Panc1 (cell line): ENCODE data around the gene PM20D1. TPM values are rescaled to one million over a fixed set of nuclear protein-coding genes. Genes with fewer than 3 reads are reported as not detected.

ENCODE experiments used
- ATAC-seq: fragments of 200-7000 bp; cut with Tn5 transposase; 2 replicates; pipeline ENCODE4 v1.9.1; 2020; ENCODE audit warnings: mild to moderate bottlenecking, moderate library complexity
- BruUV-seq: library from RNA; stranded (reverse); fragments of 400-500 nt; replicated peaks from 2 replicates; lab custom pipeline; 2021; lab: Mats Ljungman, UMichigan
- CTCF ChIA-PET: fragments of 300-600 bp; sonication (Branson Sonifier 250); formaldehyde crosslinking; loops from one replicate; lab custom pipeline; 2022; ENCODE audit warnings: antibody characterized with exemption; lab: Charles Lee
- POLR2A ChIA-PET: fragments of 300-600 bp; sonication (Branson Sonifier 250); formaldehyde crosslinking; loops from one replicate; lab custom pipeline; 2022; ENCODE audit warnings: antibody characterized with exemption; lab: Charles Lee
- DNase-seq: peaks from one replicate; pipeline ENCODE4 v3.0.0-alpha.2; 2010; ENCODE audit warnings: low read depth, low spot score
- H3K27ac ChIP-seq: 2 replicates; pipeline ENCODE4 v1.5.1; 2011; ENCODE audit warnings: mild to moderate bottlenecking, low read length, inconsistent platforms
- H3K27me3 ChIP-seq: fragments of 200-500 bp; sonication (Bioruptor generic); 2 replicates; pipeline ENCODE4 v1.6.0; 2014; ENCODE audit warnings: low read length, inconsistent platforms; ENCODE audit not compliant: control insufficient read depth, insufficient read depth
- H3K36me3 ChIP-seq: fragments of 200-500 bp; sonication (Bioruptor generic); 2 replicates; pipeline ENCODE4 v1.5.1; 2014; ENCODE audit warnings: inconsistent platforms, mild to moderate bottlenecking, low read length, moderate library complexity; ENCODE audit not compliant: control insufficient read depth, insufficient read depth
- H3K4me1 ChIP-seq: 2 replicates; pipeline ENCODE4 v1.5.1; 2011; ENCODE audit warnings: inconsistent platforms, mild to moderate bottlenecking, low read length, moderate library complexity; ENCODE audit not compliant: control insufficient read depth, insufficient read depth
- H3K4me3 ChIP-seq, 2 experiments: 2 replicates each; pipeline ENCODE4 v1.5.1; 2011 to 2012; ENCODE audit warnings: low read depth in 2 of 2, low read length in 2 of 2, mild to moderate bottlenecking in 2 of 2, inconsistent platforms in 1 of 2, moderate library complexity in 1 of 2
- H3K9me3 ChIP-seq: fragments of 200-500 bp; sonication (Bioruptor generic); 2 replicates; pipeline ENCODE4 v1.5.1; 2014; ENCODE audit warnings: low read depth, mild to moderate bottlenecking, inconsistent platforms, low read length, moderate library complexity; ENCODE audit not compliant: control insufficient read depth, insufficient read depth
- POLR2AphosphoS5 ChIP-seq: IDR thresholded peaks from 2 replicates; pipeline ENCODE4 v1.6.1; 2012; ENCODE audit warnings: mild to moderate bottlenecking, low read depth, low read length, moderate library complexity
- SIN3A ChIP-seq: IDR thresholded peaks from 2 replicates; pipeline ENCODE4 v1.6.1; 2012; ENCODE audit warnings: low read depth, mild to moderate bottlenecking, low read length, moderate library complexity, borderline replicate concordance; ENCODE audit not compliant: insufficient read depth
- TCF7L2 ChIP-seq: IDR thresholded peaks from 2 replicates; pipeline ENCODE4 v1.6.1; 2011; ENCODE audit warnings: mild to moderate bottlenecking, low read depth, low read length, inconsistent platforms
- in situ Hi-C: cut with HindIII; loops from 2 replicates; pipeline ENCODE4 v1.10.0; 2016; ENCODE audit warnings: low sequenced_read_pairs, low pct_unique_long_range_greater_than_20kb
- intact Hi-C: fragments of 100-400 bp; cut with micrococcal nuclease; formaldehyde crosslinking; loops from one replicate; pipeline ENCODE4 v1.10.0; 2022; ENCODE audit not compliant: unreplicated experiment
- total RNA-seq: library from RNA; stranded (reverse); gene quantifications from one replicate; pipeline ENCODE4 v1.2.1, GENCODE V29; 2021; ENCODE audit not compliant: unreplicated experiment
- TF ChIP-seq, protein P1 (sequence below): fragments of 450-650 bp; IDR thresholded peaks from 2 replicates; pipeline ENCODE4 v1.5.1; 2017; ENCODE audit warnings: mild to moderate bottlenecking
- TF ChIP-seq, protein P2 (sequence below), 2 experiments: IDR thresholded peaks; 2 replicates each; pipeline ENCODE4 v1.6.1; 2011 to 2012; ENCODE audit warnings: low read depth in 2 of 2, control low read depth in 1 of 2, low read length in 1 of 2, mild to moderate bottlenecking in 1 of 2, moderate library complexity in 1 of 2; ENCODE audit not compliant: insufficient read depth in 1 of 2

PM20D1 gene
- total RNA-seq, 1 experiment from 2014 or later: 0.13 TPM

- peak; percentile 77 for ATAC-seq
- in situ Hi-C loops (no loop called here), intact Hi-C loops (no loop called here)
- Histone ChIP-seq H3K9me3 (no peaks in the 10 kb centered on the region), H3K27ac (peak overlapping the region; percentile 87), H3K4me3 (peak overlapping the region; percentile 84 to 86), H3K4me1 (peaks cover 15% of the 10 kb centered on the region), H3K27me3 (no peaks in the 10 kb centered on the region), H3K36me3 (no peaks in the 10 kb centered on the region; the same call in 1 of the 2 replicates)
- no TSS peak for BruUV-seq
- CTCF ChIA-PET: no interaction called here
- TF ChIP-seq TCF7L2: peak; percentile 43; the same call in 1 of the 2 replicates
- TF ChIP-seq SIN3A: no peak
- POLR2A ChIA-PET: no interaction called here
- DNase-seq: no peak
These were observed 36.2 kb downstream of the PM20D1 start for GRCh38 chr1:205813755-205814058.

- no peaks in the 10 kb centered on the region for H3K27me3 ChIP-seq
- ATAC-seq (peak; percentile 98), DNase-seq (peak; percentile 43)
- TF ChIP-seq SIN3A (peak; percentile 68; the same call in 1 of the 2 replicates), TCF7L2 (no peak), POLR2AphosphoS5 (peak; percentile 62)
- TF ChIP-seq, protein P1, sequence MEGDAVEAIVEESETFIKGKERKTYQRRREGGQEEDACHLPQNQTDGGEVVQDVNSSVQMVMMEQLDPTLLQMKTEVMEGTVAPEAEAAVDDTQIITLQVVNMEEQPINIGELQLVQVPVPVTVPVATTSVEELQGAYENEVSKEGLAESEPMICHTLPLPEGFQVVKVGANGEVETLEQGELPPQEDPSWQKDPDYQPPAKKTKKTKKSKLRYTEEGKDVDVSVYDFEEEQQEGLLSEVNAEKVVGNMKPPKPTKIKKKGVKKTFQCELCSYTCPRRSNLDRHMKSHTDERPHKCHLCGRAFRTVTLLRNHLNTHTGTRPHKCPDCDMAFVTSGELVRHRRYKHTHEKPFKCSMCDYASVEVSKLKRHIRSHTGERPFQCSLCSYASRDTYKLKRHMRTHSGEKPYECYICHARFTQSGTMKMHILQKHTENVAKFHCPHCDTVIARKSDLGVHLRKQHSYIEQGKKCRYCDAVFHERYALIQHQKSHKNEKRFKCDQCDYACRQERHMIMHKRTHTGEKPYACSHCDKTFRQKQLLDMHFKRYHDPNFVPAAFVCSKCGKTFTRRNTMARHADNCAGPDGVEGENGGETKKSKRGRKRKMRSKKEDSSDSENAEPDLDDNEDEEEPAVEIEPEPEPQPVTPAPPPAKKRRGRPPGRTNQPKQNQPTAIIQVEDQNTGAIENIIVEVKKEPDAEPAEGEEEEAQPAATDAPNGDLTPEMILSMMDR: no peak
- TF ChIP-seq, protein P2, sequence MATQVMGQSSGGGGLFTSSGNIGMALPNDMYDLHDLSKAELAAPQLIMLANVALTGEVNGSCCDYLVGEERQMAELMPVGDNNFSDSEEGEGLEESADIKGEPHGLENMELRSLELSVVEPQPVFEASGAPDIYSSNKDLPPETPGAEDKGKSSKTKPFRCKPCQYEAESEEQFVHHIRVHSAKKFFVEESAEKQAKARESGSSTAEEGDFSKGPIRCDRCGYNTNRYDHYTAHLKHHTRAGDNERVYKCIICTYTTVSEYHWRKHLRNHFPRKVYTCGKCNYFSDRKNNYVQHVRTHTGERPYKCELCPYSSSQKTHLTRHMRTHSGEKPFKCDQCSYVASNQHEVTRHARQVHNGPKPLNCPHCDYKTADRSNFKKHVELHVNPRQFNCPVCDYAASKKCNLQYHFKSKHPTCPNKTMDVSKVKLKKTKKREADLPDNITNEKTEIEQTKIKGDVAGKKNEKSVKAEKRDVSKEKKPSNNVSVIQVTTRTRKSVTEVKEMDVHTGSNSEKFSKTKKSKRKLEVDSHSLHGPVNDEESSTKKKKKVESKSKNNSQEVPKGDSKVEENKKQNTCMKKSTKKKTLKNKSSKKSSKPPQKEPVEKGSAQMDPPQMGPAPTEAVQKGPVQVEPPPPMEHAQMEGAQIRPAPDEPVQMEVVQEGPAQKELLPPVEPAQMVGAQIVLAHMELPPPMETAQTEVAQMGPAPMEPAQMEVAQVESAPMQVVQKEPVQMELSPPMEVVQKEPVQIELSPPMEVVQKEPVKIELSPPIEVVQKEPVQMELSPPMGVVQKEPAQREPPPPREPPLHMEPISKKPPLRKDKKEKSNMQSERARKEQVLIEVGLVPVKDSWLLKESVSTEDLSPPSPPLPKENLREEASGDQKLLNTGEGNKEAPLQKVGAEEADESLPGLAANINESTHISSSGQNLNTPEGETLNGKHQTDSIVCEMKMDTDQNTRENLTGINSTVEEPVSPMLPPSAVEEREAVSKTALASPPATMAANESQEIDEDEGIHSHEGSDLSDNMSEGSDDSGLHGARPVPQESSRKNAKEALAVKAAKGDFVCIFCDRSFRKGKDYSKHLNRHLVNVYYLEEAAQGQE (IDR thresholded peaks at IDR 0.05; ENCODE audit: insufficient read depth in 1 of 2, low read depth in 2 of 2, low read length in 1 of 2): no peak
- peaks cover 15% of the 10 kb centered on the region for H3K4me1 ChIP-seq
- H3K9me3 ChIP-seq: no peaks in the 10 kb centered on the region
- in situ Hi-C loops (no loop called here), intact Hi-C loops (no loop called here)
- ChIA-PET POLR2A (interaction anchor here (0.7 to 1.2 kb wide), 2 partner anchors 62 to 152 kb away, joined by 3 to 8 read pairs; no protein-coding TSS in a partner anchor), CTCF (interaction anchor here (0.6 to 0.7 kb wide), 2 partner anchors 12 to 52 kb away, joined by 3 read pairs; no protein-coding TSS in a partner anchor)
- H3K36me3 ChIP-seq: no peaks in the 10 kb centered on the region; the same call in 1 of the 2 replicates
- BruUV-seq: TSS peak; percentile 55
- H3K4me3 ChIP-seq: peak within 1 kb of the TSS; percentile 84 to 86
- H3K27ac ChIP-seq: peak within 1 kb of the TSS; percentile 87
These were observed 36.8 kb downstream of the PM20D1 start, which contains the start of gene SLC41A1 for GRCh38 chr1:205812878-205813754. SLC41A1 (minus strand) TSS chr1:205813198; CDS start chr1:205810441, 2,757 bp downstream.
